DOHH2 (cell line): ENCODE data around the gene KATNBL1.
"Not testable (repeated sequence)": the region's sequence is repeated elsewhere in the genome, so short reads cannot be mapped to it uniquely, and the experiment has no call there.

ENCODE experiments used
- H3F3A ChIP-seq: fragments of 200-600 bp; sonication (generic), shearing (Covaris generic); 2 replicates; pipeline ENCODE4 v1.6.0; 2016; ENCODE audit warnings: antibody characterized with exemption, mild to moderate bottlenecking; ENCODE audit not compliant: control insufficient read depth, insufficient read depth
- H3K27ac ChIP-seq: fragments of 200-600 bp; sonication (generic); 2 replicates; pipeline ENCODE4 v1.5.1; 2014; ENCODE audit warnings: low read depth, mild to moderate bottlenecking, low read length, moderate library complexity
- H3K27me3 ChIP-seq: fragments of 200-600 bp; sonication (generic); 2 replicates; pipeline ENCODE4 v1.6.1; 2014; ENCODE audit warnings: mild to moderate bottlenecking, low read length, mixed read lengths; ENCODE audit not compliant: control insufficient read depth
- H3K36me3 ChIP-seq: fragments of 200-600 bp; sonication (generic); 2 replicates; pipeline ENCODE4 v1.6.1; 2014; ENCODE audit warnings: mild to moderate bottlenecking, low read length, moderate library complexity, mixed read lengths; ENCODE audit not compliant: control insufficient read depth
- H3K4me1 ChIP-seq: fragments of 200-600 bp; sonication (generic); 2 replicates; pipeline ENCODE4 v1.6.1; 2014; ENCODE audit warnings: mild to moderate bottlenecking, low read length, mixed read lengths; ENCODE audit not compliant: control insufficient read depth
- H3K4me2 ChIP-seq: fragments of 200-600 bp; sonication (generic); 2 replicates; pipeline ENCODE4 v1.6.0; 2014; ENCODE audit warnings: mild to moderate bottlenecking, low read length, moderate library complexity
- H3K4me3 ChIP-seq: fragments of 200-600 bp; sonication (generic); 2 replicates; pipeline ENCODE4 v1.5.1; 2014; ENCODE audit warnings: mild to moderate bottlenecking, low read length, mixed read lengths
- H3K79me2 ChIP-seq: fragments of 200-600 bp; sonication (generic); 2 replicates; pipeline ENCODE4 v1.6.1; 2014; ENCODE audit warnings: mild to moderate bottlenecking, low read length, mixed read lengths; ENCODE audit not compliant: control insufficient read depth
- H3K9me2 ChIP-seq: fragments of 200-600 bp; sonication (generic); replicated peaks from 2 replicates; pipeline ENCODE4 v1.6.1; 2014; ENCODE audit warnings: mild to moderate bottlenecking, low read length, mixed read lengths; ENCODE audit not compliant: control insufficient read depth
- H3K9me3 ChIP-seq: fragments of 200-600 bp; sonication (generic); 2 replicates; pipeline ENCODE4 v1.6.1; 2014; ENCODE audit warnings: antibody characterized with exemption, low read length, mixed read lengths; ENCODE audit not compliant: control insufficient read depth, insufficient read depth
- H4K20me1 ChIP-seq: fragments of 200-600 bp; sonication (generic); 2 replicates; pipeline ENCODE4 v1.6.0; 2014; ENCODE audit warnings: low read depth, mild to moderate bottlenecking, antibody characterized with exemption, low read length, moderate library complexity; ENCODE audit not compliant: control insufficient read depth, insufficient read depth
- CTCF ChIP-seq: fragments of 200-600 bp; sonication (generic); IDR thresholded peaks from one replicate; pipeline ENCODE4 v1.5.1; 2014; ENCODE audit warnings: antibody characterized with exemption, mild to moderate bottlenecking, low read depth, low read length; ENCODE audit not compliant: poor library complexity, severe bottlenecking
- EZH2phosphoT487 ChIP-seq: fragments of 200-600 bp; sonication (generic); IDR thresholded peaks from 2 replicates; pipeline ENCODE4 v1.6.1; 2017; ENCODE audit warnings: borderline replicate concordance, mild to moderate bottlenecking, antibody characterized with exemption, low read length, moderate library complexity, mixed read lengths

The KATNBL1 gene

GRCh38 chr15:34125945-34126344, 84.0 kb downstream of the KATNBL1 start:
- no peak for TF ChIP-seq EZH2phosphoT487
- TF ChIP-seq CTCF, result no peak
- H3K27ac ChIP-seq, result no peak overlapping the region
- no peaks in the 10 kb centered on the region for H3F3A ChIP-seq
- H3K9me3 ChIP-seq, result no peaks in the 10 kb centered on the region
- H3K79me2 ChIP-seq, result no peaks in the 10 kb centered on the region
- H3K9me2 ChIP-seq, result no peaks in the 10 kb centered on the region
- no peak overlapping the region for H3K4me2 ChIP-seq
- no peak overlapping the region for H3K4me3 ChIP-seq
- no peaks in the 10 kb centered on the region for H3K4me1 ChIP-seq
- no peaks in the 10 kb centered on the region for H4K20me1 ChIP-seq
- no peaks in the 10 kb centered on the region for H3K36me3 ChIP-seq
- H3K27me3 ChIP-seq, result peaks cover 6% of the 10 kb centered on the region; the same call in 1 of the 2 replicates

DNA sequence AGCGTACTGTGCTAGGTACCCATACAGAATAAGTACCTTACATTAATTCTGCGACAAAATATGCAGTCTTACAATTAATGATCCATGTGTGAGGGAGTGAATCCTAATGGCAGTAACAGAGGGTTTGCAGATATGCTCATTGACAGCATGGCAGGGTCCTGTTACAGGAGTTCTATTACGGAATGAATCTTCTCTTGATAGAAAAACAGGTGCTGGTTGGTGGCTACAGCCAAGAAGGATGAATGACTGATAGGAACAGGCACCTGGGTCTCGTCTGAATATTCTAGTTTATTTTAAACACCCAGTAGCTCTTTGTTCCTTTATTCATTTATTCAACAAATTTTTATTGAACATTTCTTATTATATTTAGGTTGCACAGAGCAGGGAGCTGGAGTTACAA, 85.2 kb downstream of the KATNBL1 start:
- no peaks in the 10 kb centered on the region for H3K4me1 ChIP-seq
- H3K9me2 ChIP-seq, result no peaks in the 10 kb centered on the region
- H4K20me1 ChIP-seq, result no peaks in the 10 kb centered on the region
- H3K36me3 ChIP-seq, result no peaks in the 10 kb centered on the region
- H3F3A ChIP-seq, result no peaks in the 10 kb centered on the region
- H3K4me2 ChIP-seq, result no peak overlapping the region
- no peak overlapping the region for H3K27ac ChIP-seq
- no peaks in the 10 kb centered on the region for H3K79me2 ChIP-seq
- H3K9me3 ChIP-seq, result no peaks in the 10 kb centered on the region
- H3K27me3 ChIP-seq, result peaks cover 6% of the 10 kb centered on the region; the same call in 1 of the 2 replicates
- TF ChIP-seq EZH2phosphoT487, result no peak
- no peak for TF ChIP-seq CTCF
- H3K4me3 ChIP-seq, result no peak overlapping the region

DNA sequence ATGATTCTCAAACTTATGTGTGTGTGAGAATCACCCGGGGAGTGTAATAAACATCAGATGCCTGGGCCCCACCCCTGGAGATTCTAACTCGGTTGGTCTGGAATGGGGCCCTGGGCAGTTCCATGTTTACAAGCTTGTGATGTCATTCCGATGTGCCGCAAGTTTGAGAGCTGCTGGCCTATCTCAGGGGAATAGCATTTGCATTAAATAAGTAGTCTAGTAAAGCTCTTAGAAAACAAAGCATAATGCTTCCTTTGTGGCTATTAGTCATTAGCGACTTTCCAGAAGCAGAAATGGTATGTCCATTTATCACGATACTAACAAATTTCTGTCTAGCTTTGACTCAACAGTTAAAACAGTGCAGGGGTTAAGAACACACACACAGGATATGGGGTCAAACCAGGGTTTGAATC, 87.1 kb downstream of the KATNBL1 start:
- Histone ChIP-seq H3K27ac (no peak overlapping the region), H3K9me2 (no peaks in the 10 kb centered on the region)

DNA sequence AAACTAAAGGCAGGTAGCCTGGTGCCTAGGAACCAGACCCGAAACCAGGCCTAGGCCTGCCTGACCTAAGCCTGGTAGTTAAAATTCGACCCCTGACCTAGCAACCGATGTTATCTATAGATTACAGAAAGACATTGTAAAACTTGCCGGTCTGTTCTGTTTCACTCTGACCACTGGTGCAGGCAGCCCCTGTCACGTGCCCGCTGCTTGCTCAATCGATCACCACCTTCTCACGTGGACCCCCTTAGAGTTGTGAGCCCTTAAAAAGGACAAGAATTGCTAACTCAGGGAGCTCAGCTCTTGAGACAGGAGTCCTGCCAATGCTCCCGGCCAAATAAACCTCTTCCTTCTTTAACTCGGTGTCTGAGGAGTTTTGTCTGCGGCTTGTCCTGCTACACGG, 88.1 kb downstream of the KATNBL1 start:
- H3K27me3 ChIP-seq, H3F3A ChIP-seq, H3K27ac ChIP-seq, H4K20me1 ChIP-seq, H3K79me2 ChIP-seq, H3K9me2 ChIP-seq, H3K4me3 ChIP-seq, H3K36me3 ChIP-seq, H3K4me2 ChIP-seq, H3K9me3 ChIP-seq, H3K4me1 ChIP-seq: not testable (repeated sequence)

More for the DNA sequence above, 87.1 kb downstream of the KATNBL1 start:
- no peaks in the 10 kb centered on the region for H3K36me3 ChIP-seq
- peaks cover 6% of the 10 kb centered on the region; the same call in 1 of the 2 replicates for H3K27me3 ChIP-seq
- TF ChIP-seq EZH2phosphoT487, result no peak
- no peaks in the 10 kb centered on the region for H4K20me1 ChIP-seq
- no peaks in the 10 kb centered on the region for H3K4me1 ChIP-seq
- no peak overlapping the region for H3K4me2 ChIP-seq
- no peaks in the 10 kb centered on the region for H3K79me2 ChIP-seq
- no peaks in the 10 kb centered on the region for H3K9me3 ChIP-seq
- H3K4me3 ChIP-seq, result no peak overlapping the region
- no peaks in the 10 kb centered on the region for H3F3A ChIP-seq

GRCh38 chr15:34120420-34120819, 89.5 kb downstream of the KATNBL1 start:
- H4K20me1 ChIP-seq, H3K36me3 ChIP-seq, H3K9me2 ChIP-seq, H3K79me2 ChIP-seq, H3K4me3 ChIP-seq, H3K27ac ChIP-seq, H3K27me3 ChIP-seq, H3K4me2 ChIP-seq, H3F3A ChIP-seq, H3K4me1 ChIP-seq, H3K9me3 ChIP-seq: not testable (repeated sequence)
